ENCODE measurements around the gene INAFM2. TPM values are rescaled to one million over a fixed set of nuclear protein-coding genes. Genes with fewer than 3 reads are reported as not detected.
A peak's percentile ranks its signal among the peaks of the same experiment; 100 is the strongest.

The INAFM2 gene
- total and polyA plus RNA-seq, 9 of the 15 experiments (the other 6 are each of a cell fraction or from before 2014, with no cell fraction given): 11.8 to 43.1 (median 27.2) TPM

DNA sequence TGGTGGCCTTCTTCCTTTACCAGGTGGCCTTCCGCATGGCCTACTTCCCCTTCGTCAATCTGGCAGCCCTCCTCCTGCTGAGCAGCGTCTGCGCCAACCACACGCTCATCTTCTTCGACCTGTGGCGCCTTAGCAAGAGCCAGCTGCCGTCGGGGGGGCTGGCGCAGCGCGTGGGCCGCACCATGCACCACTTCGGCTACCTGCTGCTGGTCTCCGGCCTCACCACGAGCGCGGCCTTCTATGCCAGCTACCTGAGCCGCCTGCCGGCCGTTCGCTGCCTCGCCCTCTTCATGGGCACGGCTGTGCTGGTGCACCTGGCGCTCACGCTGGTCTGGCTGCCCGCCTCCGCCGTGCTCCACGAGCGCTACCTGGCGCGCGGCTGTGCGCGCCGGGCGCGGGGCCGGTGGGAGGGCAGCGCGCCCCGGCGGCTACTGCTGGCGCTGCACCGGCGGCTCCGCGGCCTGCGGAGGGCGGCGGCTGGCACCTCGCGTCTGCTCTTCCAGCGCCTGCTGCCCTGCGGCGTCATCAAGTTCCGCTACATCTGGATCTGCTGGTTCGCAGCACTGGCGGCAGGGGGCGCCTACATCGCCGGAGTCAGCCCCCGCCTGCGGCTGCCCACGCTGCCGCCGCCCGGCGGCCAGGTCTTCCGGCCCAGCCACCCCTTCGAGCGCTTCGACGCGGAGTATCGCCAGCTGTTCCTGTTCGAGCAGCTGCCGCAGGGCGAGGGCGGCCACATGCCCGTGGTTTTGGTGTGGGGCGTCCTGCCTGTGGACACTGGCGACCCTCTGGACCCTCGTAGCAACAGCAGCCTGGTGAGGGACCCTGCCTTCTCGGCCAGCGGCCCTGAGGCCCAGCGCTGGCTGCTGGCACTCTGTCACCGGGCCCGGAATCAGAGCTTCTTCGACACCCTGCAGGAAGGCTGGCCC lies 44.5 kb downstream of the INAFM2 start (continued):
- TF ChIP-seq, protein P1, sequence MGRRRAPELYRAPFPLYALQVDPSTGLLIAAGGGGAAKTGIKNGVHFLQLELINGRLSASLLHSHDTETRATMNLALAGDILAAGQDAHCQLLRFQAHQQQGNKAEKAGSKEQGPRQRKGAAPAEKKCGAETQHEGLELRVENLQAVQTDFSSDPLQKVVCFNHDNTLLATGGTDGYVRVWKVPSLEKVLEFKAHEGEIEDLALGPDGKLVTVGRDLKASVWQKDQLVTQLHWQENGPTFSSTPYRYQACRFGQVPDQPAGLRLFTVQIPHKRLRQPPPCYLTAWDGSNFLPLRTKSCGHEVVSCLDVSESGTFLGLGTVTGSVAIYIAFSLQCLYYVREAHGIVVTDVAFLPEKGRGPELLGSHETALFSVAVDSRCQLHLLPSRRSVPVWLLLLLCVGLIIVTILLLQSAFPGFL (CRISPR knock-in tag; IDR thresholded peaks at IDR 0.05): no peak
- TF ChIP-seq GABPA (tag; conservative IDR thresholded peaks at IDR 0.05; ENCODE audit: low read depth) (peak; percentile 61), MYC (IDR thresholded peaks at IDR 0.05; ENCODE audit: low read depth, low read length) (peak; percentile 88), MYC (CRISPR knock-in tag; IDR thresholded peaks at IDR 0.05; ENCODE audit: borderline replicate concordance, low read depth) (no peak), HCFC1 (IDR thresholded peaks at IDR 0.05; ENCODE audit: low read depth, low read length) (peak; percentile 47; the same call in 1 of the 2 replicates), ZBTB7A (IDR thresholded peaks at IDR 0.05; ENCODE audit: borderline replicate concordance, control insufficient read depth, low read depth, low read length) (no peak), NCOA6 (IDR thresholded peaks at IDR 0.05) (no peak), SRSF3 (IDR thresholded peaks at IDR 0.05; ENCODE audit: insufficient read depth, low read length) (no peak), ZNF79 (CRISPR knock-in tag; IDR thresholded peaks at IDR 0.05; ENCODE audit: low read depth) (no peak), MAFK (IDR thresholded peaks at IDR 0.05; ENCODE audit: low read length) (peak; percentile 23; the same call in 1 of the 2 replicates), STAT5B (CRISPR knock-in tag; IDR thresholded peaks at IDR 0.05) (no peak), ESRRA (IDR thresholded peaks at IDR 0.05; ENCODE audit: borderline replicate concordance, low read depth) (peak; percentile 43; the same call in 1 of the 2 replicates), HNRNPH1 (optimal IDR thresholded peaks at IDR 0.05; ENCODE audit: low read depth, low read length) (no peak), XRCC5 (IDR thresholded peaks at IDR 0.05; ENCODE audit: low read depth, low read length) (no peak), MYBL2 (IDR thresholded peaks at IDR 0.05; ENCODE audit: low read depth) (no peak), MYBL2 (CRISPR knock-in tag; IDR thresholded peaks at IDR 0.05; ENCODE audit: borderline replicate concordance) (no peak), ZNF165 (CRISPR knock-in tag; IDR thresholded peaks at IDR 0.05; ENCODE audit: borderline replicate concordance) (no peak), ZNF217 (CRISPR knock-in tag; IDR thresholded peaks at IDR 0.05) (no peak), STAG1 (CRISPR knock-in tag; IDR thresholded peaks at IDR 0.05; ENCODE audit: borderline replicate concordance) (peak; percentile 60), TAL1 (IDR thresholded peaks at IDR 0.05) (no peak)
- TF ChIP-seq, protein P2, sequence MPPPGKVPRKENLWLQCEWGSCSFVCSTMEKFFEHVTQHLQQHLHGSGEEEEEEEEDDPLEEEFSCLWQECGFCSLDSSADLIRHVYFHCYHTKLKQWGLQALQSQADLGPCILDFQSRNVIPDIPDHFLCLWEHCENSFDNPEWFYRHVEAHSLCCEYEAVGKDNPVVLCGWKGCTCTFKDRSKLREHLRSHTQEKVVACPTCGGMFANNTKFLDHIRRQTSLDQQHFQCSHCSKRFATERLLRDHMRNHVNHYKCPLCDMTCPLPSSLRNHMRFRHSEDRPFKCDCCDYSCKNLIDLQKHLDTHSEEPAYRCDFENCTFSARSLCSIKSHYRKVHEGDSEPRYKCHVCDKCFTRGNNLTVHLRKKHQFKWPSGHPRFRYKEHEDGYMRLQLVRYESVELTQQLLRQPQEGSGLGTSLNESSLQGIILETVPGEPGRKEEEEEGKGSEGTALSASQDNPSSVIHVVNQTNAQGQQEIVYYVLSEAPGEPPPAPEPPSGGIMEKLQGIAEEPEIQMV (tag; conservative IDR thresholded peaks at IDR 0.05; ENCODE audit: low read depth): no peak
- TF ChIP-seq, protein P3, sequence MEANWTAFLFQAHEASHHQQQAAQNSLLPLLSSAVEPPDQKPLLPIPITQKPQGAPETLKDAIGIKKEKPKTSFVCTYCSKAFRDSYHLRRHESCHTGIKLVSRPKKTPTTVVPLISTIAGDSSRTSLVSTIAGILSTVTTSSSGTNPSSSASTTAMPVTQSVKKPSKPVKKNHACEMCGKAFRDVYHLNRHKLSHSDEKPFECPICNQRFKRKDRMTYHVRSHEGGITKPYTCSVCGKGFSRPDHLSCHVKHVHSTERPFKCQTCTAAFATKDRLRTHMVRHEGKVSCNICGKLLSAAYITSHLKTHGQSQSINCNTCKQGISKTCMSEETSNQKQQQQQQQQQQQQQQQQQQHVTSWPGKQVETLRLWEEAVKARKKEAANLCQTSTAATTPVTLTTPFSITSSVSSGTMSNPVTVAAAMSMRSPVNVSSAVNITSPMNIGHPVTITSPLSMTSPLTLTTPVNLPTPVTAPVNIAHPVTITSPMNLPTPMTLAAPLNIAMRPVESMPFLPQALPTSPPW (CRISPR knock-in tag; IDR thresholded peaks at IDR 0.05): peak; percentile 80
- TF ChIP-seq, protein P4, sequence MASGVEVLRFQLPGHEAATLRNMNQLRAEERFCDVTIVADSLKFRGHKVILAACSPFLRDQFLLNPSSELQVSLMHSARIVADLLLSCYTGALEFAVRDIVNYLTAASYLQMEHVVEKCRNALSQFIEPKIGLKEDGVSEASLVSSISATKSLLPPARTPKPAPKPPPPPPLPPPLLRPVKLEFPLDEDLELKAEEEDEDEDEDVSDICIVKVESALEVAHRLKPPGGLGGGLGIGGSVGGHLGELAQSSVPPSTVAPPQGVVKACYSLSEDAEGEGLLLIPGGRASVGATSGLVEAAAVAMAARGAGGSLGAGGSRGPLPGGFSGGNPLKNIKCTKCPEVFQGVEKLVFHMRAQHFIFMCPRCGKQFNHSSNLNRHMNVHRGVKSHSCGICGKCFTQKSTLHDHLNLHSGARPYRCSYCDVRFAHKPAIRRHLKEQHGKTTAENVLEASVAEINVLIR (CRISPR knock-in tag; IDR thresholded peaks at IDR 0.05): no peak

Measured in K562 (cell line).